Globus pallidus (tissue), 1 donor: Measurements from ENCODE around the gene P2RX7.

ENCODE experiments used
- DNase-seq: peaks from one replicate; pipeline ENCODE4 v3.0.0-alpha.2; 2015; ENCODE audit warnings: low spot score

Gene P2RX7

GRCh38 chr12:121230538-121230907 is 97.8 kb downstream of the P2RX7 start:
- no peak for DNase-seq

DNA sequence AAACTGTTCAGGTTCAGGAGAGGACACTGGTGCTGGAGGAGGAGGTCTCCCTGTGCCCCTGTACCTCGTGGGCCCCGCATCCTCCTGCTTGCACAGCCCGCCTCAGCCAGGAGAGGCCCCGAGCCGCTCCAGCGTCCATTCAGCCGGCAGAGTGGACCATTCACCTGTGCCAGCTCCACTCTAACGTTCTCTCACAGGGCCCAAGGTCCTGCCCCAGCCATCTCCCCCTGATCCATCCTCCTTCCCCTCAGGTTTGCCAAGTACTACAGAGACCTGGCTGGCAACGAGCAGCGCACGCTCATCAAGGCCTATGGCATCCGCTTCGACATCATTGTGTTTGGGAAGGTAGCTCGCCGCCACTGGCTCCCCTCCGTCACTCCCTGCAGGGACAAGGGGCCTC is 99.5 kb downstream of the P2RX7 start:
- no peak for DNase-seq

DNA sequence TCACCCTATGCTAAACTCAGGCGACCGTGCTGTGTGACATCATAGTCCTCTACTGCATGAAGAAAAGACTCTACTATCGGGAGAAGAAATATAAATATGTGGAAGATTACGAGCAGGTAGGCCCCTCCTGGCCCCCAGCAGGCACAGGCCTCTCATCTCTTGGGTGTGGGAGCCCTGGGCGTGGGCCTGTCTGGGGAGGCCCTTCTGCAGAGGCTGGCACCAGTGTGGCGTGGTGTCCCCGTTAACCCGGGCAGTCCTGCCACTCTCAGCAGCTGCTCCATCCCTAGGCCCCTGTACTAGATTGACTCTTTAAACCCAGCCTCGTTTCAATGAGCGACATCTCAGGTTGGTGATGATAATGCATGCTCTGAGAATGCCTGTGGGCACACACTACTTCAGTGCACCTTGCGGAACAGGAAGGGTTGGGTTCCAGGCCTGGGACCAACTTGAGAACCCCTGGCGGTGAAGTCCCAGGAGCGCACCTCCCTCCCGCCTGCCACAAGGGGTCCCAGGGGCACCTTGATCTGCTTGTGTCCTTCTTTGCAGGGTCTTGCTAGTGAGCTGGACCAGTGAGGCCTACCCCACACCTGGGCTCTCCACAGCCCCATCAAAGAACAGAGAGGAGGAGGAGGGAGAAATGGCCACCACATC is 100.4 kb downstream of the P2RX7 start:
- no peak for DNase-seq

DNA sequence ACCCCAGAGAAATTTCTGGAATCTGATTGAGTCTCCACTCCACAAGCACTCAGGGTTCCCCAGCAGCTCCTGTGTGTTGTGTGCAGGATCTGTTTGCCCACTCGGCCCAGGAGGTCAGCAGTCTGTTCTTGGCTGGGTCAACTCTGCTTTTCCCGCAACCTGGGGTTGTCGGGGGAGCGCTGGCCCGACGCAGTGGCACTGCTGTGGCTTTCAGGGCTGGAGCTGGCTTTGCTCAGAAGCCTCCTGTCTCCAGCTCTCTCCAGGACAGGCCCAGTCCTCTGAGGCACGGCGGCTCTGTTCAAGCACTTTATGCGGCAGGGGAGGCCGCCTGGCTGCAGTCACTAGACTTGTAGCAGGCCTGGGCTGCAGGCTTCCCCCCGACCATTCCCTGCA is 100.9 kb downstream of the P2RX7 start:
- no peak for DNase-seq

DNA sequence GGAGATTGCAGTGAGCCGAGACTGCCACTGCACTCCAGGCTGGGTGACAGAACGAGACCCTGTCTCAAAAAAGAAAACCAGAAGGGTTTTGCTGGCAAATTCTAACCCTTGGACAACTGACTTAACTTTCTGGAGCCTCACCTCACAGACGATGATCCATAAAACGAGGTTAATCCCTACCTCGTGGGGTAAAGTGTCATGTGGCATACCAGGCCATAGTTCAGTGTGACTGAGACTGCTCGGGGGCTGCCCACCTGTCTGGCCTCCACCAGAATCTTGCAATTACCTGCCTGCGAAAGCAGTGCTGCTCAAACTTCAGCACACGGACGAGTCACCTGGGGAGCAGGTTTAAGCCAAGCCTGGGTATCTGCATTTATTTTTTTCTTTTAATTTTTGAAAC is 104.1 kb downstream of the P2RX7 start:
- DNase-seq = no peak

DNA sequence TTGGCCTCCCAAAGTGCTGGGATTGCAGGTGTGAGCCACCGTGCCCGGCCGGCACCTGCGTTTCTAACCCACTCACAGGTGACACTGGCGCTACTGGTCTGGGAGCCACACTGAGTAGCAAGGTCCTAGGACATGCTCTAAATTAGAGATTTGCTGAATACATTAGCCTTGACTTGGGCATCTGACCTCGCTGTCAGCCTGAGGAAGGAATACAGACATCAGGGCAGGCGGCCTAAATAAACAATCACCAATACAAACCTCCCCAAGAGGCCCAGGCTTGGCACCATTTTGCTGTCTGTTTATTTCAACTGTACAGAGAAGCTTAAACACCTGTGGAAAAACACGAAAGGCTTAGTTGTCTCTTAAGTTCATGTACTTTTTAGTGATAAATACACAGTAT is 104.7 kb downstream of the P2RX7 start:
- no peak for DNase-seq
